Astrocyte of the hippocampus (primary cell): ENCODE results near the gene EVA1C.
A peak's percentile ranks its signal among the peaks of the same experiment; 100 is the strongest.
"Not testable (repeated sequence)": the region's sequence is repeated elsewhere in the genome, so short reads cannot be mapped to it uniquely, and the experiment has no call there.

ENCODE experiments used
- DNase-seq: peaks from one replicate; pipeline ENCODE4 v3.0.0; 2011; ENCODE audit warnings: low read depth, low spot score

The EVA1C gene

GRCh38 chr21:32462564-32462963 lies 50.1 kb downstream of the EVA1C start:
- DNase-seq = not testable (repeated sequence)

GRCh38 chr21:32463367-32463766 lies 50.9 kb downstream of the EVA1C start:
- DNase-seq = peak; percentile 90

DNA sequence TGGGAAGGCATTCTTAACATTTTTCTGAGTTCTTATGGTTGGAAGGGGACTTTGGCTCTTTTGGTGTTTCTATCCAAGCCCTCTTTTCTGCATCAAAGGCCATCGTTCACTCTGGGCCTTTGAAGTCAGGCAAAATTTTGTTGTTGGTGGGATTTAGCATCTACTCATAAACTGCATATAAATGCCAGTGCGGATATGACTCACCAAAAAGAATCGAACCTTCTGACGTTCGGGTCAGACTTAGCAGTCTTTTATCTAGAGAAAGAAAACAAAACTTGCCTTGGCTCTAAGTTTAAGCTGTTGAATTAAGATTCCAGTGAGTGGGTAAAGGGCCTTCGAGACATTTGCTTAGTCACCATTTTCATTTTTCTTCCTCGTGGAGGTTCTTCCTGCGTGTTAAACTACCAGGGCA lies 51.4 kb downstream of the EVA1C start:
- DNase-seq = peak; percentile 97

DNA sequence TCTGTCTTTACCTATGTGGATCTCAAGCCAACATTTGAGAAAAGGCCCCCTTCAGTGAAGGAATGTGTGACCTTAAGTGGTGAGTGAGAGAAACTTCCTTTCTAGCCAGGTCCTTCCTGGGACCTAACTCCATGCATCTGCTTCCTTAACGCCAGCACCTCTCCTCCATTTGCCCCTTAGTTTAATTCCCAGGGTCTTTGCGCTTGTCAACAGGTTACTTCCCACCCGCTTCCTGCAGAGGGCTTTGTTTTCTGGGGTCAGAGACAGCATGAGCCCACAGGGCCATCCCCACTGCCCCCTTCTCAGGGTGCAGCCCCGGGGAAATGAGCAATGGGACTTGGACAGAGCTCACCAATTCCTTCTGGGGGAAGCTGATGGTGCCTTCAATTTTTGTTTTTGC lies 54.8 kb downstream of the EVA1C start:
- DNase-seq = no peak

- DNase-seq = no peak
These were observed 56.2 kb downstream of the EVA1C start for GRCh38 chr21:32468681-32469111.

- DNase-seq = no peak
These were observed 57.1 kb downstream of the EVA1C start for GRCh38 chr21:32469628-32470027.

DNA sequence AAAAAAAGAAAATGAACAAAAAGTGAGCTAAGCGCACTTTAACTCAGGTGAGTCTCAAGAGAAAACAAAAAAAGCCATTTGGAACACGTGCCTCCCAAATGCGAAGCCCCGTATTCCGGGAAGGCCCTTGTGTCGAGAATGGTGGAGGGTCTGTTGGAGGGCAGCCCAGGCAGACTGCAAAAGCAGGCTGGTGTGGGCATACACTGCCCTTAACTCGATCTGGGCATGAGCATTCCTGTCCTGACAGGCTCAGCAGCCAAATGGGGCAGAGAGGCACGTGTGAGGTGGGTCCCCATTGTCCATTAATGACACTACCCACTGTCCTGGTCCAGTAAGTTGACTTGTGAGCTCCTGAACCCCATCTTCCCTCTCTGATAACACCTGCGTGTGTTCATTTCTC lies 57.7 kb downstream of the EVA1C start:
- DNase-seq = no peak

GRCh38 chr21:32472890-32473765 lies 60.6 kb downstream of the EVA1C start:
- DNase-seq = no peak

GRCh38 chr21:32474179-32475059 lies 61.9 kb downstream of the EVA1C start:
- DNase-seq = peak; percentile 55

- peak; percentile 44 for DNase-seq
These were observed 62.8 kb downstream of the EVA1C start for GRCh38 chr21:32475162-32475812.

DNA sequence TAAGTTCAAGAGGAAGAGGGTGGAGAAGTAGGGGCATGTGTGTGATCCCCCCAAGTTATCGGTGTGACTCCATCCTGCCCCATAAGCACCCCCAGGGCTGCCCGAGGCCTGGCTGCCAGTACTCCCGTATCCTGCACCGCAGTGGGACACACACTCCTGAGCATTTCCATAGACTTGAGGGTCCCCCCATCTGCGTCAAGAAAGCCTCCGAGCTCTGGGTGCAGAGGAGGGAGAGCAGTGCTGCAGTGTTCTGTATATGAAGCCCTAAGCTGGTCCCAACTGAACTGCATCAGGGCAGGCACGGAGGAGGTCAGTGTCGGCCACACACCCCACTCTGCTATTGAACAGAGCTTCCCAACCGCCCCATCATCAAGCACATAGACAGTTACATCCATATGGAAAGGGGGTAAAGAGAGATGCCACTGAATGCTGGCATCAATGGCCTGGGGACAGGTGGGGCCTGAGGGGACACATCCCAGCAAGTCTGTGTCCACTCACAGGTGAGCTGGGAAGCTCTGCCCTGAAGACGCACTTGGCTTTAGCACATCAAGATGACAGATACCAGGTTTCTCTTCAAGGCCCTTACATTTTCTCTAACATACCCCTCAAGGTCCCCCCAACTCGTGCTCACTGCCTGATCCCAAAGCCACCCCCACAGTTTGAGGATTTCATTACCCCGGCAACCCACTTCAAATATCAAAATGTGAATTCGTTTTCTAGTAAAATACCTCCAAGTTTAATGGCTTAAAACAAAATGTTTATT lies 64.3 kb downstream of the EVA1C start:
- DNase-seq = no peak

- DNase-seq = no peak
These were observed 64.9 kb downstream of the EVA1C start for GRCh38 chr21:32477424-32477745.

DNA sequence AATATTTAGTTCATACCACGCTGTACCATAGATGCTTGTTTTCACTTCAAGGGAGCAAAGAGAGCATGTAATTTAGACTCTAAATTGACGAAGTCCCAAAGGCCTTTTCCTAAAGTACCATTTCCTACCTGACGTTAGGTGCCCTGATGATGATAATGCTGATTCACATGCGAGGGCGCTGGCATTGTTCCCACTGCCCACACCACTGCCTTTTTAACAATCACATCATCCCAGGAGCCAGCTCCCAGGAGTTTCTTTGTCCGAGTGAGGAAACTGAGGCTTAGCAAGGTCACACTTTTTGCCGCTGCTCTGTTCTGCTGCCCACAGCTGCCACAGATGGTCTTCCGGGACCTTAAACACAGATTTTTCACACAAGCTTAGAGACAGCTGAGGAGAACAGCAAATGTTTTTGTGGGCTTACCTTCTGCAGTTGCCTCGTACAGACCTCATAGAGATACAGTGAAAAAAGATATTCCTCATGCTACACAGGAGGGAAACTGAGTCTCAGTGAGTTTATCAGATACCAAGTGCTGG lies 69.4 kb downstream of the EVA1C start:
- DNase-seq = no peak

DNA sequence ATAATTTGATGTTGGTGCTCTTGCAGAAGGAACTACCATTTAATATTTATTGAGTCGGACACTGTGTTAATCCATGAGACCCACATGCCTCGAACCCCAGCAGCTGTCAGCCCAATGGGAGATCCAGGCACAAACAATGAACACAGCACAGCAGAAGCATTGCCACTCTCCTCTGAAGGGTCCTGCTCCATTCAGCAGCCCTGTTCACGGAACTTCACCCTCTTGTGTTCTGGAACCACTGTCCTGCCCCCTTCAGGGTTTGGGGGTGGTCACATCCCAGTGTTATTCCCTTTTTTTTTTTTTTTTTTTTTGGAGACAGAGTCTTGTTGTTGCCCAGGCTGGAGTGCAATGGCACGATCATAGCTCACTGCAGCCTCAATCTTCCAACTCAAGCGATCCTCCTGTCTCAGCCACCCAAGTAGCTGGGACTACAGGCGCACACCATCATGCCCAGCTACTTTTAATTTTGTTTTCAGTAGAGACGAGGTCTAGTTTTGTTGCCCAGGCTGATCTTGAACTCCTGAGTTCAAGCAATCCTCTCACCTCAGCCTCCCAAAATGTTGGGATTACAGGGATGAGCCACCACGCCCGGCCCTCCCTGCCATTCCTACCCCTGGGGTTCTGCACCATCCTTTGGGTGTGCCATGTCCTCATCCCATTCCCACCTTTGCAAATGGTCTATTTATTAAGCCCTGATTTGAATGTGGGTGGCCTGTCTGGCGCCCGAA lies 70.2 kb downstream of the EVA1C start:
- DNase-seq = no peak

- DNase-seq = no peak
These were observed 70.7 kb downstream of the EVA1C start for GRCh38 chr21:32483293-32483595.

DNA sequence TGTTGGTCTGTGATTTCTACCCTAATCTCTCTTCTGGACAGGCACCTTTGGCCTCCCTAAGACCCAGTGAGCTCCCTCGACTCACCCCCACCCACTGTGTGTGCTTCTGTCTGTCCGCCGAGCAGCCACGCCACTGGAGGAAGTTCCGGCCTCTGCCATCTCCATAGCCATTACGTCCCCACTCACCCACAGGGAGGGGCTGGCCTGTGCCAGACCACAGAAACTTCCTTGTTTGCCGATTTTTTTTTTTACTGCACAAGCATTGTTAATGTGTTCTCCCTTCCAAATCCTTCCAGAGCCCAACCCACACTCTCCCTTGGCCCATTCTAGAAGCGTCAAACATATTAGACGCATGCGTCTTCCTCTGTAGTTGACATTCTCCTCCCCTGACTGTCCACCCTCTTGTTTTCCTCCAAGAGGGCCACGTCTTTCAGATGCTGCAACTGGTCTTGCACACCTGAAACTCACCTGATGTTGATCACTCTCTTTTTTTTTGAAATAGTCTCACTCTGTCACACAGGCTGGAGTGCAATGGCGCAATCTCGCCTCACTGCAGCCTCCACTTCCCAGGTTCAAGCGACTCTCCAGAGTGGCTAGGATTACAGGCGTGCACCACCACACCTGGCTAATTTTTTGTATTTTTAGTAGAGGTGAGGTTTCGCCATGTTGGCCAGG lies 72.3 kb downstream of the EVA1C start:
- no peak for DNase-seq

- no peak for DNase-seq
These were observed 79.9 kb downstream of the EVA1C start for GRCh38 chr21:32492376-32492775.

- DNase-seq = peak; percentile 63
These were observed 82.6 kb downstream of the EVA1C start for GRCh38 chr21:32494934-32495709.

DNA sequence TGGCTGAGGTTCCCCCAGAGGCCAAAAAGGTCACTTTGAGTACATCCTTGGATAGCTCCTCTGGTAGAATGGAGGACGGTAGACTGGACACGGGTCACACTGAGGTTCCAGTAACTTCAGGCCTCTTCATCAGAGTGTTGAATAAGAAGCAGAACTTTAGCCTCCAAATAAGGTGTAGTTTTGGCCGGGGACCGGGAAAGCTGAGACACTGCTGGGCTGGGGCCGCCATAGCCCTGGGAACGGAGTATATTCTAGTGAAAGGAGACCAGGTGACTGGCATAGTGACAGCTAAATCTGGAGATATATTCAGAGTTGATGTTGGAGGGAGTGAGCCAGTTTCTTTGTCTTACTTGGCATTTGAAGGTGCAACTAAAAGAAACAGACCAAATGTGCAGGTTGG lies 84.1 kb downstream of the EVA1C start:
- DNase-seq = no peak
